ENCODE data around the gene NEFH. TPM values are rescaled to one million over a fixed set of nuclear protein-coding genes. Genes with fewer than 3 reads are reported as not detected.

NEFH gene
- total RNA-seq (2022; extraction: Qiagen RNA extraction) = 0.03 to 0.16 TPM (median 0.09 TPM) in 5 replicates

DNA sequence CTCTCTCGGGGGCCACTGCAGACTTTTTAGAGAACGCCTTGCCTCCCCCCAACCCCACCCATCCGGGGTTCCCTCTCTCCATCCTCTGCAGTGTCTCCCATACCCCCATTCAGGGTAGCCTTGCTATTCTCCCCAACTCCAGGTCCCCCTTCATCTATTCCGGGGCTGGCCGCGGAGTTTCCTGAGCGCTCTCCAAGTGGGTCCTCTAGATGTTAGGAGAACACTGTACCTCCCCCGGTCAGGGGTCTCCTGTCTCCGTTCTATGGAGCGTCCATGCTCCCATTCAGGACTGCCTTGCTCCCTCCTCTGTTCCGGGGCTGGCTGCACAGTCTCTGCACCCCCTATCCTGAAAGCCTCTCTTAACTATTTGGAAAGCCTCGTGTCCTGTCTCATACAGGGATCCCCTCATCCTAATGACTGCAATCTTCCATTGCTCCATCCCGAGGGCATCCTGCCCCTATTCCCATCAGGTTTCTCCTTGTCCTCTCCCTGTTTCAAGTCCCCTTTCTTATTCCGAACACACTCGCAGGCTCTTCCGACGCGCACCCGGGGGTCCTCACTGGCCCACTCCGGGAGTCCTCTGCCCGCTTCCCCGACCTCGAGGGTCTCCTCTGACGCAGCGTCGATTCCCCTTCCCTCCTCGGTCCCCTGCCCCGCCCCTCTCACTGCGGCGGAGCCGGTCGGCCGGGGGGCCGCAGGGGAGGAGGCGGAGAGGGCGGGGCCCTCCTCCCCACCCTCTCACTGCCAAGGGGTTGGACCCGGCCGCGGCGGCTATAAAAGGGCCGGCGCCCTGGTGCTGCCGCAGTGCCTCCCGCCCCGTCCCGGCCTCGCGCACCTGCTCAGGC lies at the start of gene NEFH:
TSS of gene NEFH (plus strand) at position 802 of the 845 bp plus-strand sequence. CDS start 45 bp downstream, outside the sequence.

DNA sequence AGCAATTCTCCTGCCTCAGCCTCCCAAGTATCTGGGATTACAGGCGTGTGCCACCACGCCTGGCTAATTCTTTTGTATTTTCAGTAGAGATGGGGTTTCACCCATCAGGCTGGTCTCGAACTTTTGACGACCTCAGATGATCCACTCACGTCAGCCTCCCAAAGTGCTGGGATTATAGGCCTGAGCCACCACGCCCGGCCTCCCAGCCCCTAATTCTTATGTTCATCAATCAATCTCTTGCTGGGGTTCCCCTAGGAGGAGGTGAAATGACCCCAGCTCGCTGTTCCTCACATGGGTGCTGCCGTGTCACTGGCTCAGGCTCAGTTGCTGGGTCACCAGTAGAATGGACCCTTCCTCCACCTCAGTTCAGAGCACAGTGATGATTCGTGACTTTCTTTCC lies 41.7 kb upstream of the NEFH start, which contains the start of gene RFPL1:
TSS of gene RFPL1 (plus strand) at position 301 of the 400 bp plus-strand sequence.

Other genes with a start within 250 kb of the NEFH start
- 19.1 to 31.8 TPM (median 26.2 TPM) in 5 replicates for gene RHBDD3, start 212.2 kb upstream of the NEFH start, total RNA-seq (2022; extraction: Qiagen RNA extraction)
- gene EWSR1, start 211.9 kb upstream of the NEFH start, total RNA-seq (2022; extraction: Qiagen RNA extraction) = 207 to 231 TPM (median 215 TPM) in 5 replicates
- gene GAS2L1, start 173.6 kb upstream of the NEFH start, total RNA-seq (2022; extraction: Qiagen RNA extraction) = 23.5 to 38.2 TPM (median 34.7 TPM) in 5 replicates
- 0.34 to 0.87 TPM (median 0.54 TPM) in 4 of 5 replicates, not detected in the other for gene RASL10A, start 164.5 kb upstream of the NEFH start, total RNA-seq (2022; extraction: Qiagen RNA extraction)
- 21.8 to 27.4 TPM (median 26.3 TPM) in 5 replicates for gene AP1B1, start 91.6 kb upstream of the NEFH start, total RNA-seq (2022; extraction: Qiagen RNA extraction)
- not detected in 5 replicates for gene RFPL1, start 41.6 kb upstream of the NEFH start, total RNA-seq (2022; extraction: Qiagen RNA extraction)
- 27.3 to 34.6 TPM (median 32.0 TPM) in 5 replicates for gene THOC5, start 73.5 kb downstream of the NEFH start, total RNA-seq (2022; extraction: Qiagen RNA extraction)
- gene NIPSNAP1, start 100.9 kb downstream of the NEFH start, total RNA-seq (2022; extraction: Qiagen RNA extraction) = 57.5 to 64.9 TPM (median 63.0 TPM) in 5 replicates
- gene NF2, start 123.4 kb downstream of the NEFH start, total RNA-seq (2022; extraction: Qiagen RNA extraction) = 10.0 to 15.9 TPM (median 12.2 TPM) in 5 replicates
- gene CABP7, start 239.8 kb downstream of the NEFH start, total RNA-seq (2022; extraction: Qiagen RNA extraction) = 0.08 to 0.27 TPM (median 0.10 TPM) in 5 replicates